NCI-H1417 treated with DMSO at 0.1 percent for 48 hours (cell line): ENCODE results near the gene NCF4.

Source experiments
- DNase-seq: peaks from one replicate; lab custom pipeline; 2025; lab: John Stamatoyannopoulos, UW

NCF4 gene

DNA sequence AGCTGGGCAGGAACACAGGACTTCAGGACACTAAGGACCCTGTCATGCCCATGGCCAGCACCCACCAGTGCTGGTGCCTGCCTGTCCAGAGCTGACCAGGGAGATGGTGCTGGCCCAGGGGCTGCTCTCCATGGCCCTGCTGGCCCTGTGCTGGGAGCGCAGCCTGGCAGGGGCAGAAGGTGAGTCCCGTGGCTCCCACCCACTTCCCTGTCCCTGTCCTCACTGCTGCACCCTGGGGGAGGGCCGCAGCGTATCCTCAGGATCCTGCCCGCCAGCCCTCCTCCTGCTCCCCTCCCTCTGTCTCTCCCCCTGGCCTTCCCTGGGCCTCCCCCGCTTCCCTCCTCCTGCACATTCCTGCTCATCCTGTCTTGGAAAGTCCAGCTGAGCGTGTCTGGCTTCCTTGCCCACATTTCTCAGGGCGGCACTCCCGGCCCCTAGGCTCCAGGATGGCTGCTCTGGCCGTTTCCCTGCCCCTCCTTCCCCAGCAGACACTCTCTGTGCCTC is 61.4 kb downstream of the NCF4 start:
- no peak for DNase-seq

DNA sequence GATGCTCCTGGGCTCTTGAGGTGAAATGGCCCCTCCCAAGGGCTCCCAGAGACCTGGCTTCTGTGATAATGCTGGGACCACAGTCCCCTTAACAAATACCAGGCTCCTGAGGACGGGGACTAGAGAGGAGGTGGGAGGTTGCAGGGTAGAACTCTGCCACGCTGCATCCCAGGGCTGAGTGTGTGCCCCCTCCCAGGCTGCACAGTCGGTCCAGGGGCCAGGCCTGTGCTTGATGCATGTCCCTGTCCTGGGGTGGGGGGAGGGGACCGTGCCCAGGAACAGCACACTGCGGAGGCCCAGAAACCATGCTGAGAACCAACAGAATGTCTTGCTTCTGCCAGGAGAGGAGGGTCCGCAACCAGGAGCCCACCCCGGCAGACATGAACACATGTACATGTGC is 61.9 kb downstream of the NCF4 start:
- DNase-seq, result no peak

DNA sequence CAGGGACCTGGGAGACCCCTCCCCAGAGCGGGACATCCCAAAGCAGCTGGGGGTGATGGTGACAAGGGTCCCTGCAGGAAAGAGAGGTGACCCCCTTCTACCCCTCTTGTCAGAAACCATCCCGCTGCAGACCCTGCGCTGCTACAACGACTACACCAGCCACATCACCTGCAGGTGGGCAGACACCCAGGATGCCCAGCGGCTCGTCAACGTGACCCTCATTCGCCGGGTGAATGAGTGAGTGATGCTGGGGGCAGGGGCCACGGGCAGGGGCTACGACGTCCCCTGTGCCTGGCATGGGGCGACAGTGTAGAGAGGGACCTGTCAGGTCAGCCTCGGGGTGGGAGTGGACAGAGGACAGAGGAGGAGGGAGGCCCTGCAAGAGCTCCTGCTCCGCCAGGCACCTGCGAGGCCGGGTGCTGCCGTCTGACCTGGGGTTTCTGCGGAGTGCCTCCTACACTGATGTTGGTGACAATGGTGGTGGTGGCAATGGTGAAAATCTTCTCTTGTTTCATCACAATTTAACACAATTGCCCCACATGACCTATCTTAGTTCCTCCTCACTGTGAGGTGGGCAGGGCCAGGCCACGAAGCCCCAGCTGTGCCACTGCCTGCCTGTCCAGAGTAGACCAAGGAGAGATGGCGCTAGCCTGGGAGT is 62.5 kb downstream of the NCF4 start:
- DNase-seq, result no peak

DNA sequence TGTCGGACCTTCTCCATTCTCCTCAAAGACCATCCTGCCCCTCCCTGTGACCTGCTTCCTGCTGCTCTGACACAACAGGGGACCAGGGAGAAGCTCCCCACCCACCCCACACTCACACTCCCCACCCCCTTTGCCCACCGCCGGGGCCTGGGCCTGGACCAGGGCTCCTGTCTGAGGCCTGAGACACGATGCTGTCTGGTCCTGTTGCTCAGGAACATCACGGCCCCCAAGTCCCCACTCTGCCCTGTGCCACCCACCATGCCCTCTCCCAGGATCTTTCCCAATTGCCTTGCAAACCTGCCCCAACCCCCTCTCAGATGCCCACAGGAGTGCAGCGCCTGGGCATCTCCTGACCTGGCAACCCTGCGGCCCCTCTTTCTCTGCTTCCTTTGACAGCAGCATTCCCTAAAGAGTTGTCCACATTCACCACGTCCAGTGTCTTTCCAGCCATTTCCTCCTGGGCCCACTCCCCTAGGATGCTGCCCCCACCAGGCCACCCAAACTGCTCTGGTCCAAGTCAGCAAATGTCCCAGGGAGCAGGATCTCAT is 63.4 kb downstream of the NCF4 start:
- no peak for DNase-seq

- DNase-seq, result no peak
Observed at GRCh38 chr22:36925388-36926290, 64.8 kb downstream of the NCF4 start.

DNA sequence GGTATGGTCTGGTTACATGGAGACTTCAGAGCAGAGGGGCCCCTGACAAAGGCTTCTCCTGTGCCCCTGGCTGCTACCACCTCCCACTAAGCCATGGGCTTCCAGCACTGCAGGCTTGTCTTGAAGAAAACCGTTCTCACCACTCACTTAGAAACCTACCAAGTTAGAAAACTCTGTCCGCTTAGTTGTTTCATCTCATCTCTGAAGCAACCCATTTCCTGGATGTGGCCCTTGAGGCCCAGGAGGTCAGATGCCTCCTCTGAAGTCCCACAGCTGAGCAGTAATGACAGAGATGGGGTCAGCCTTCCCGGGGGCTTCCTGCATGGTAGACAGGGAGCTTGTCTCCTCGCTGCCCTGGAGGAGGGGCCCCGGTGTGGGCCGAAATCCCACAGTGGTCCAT is 65.5 kb downstream of the NCF4 start:
- no peak for DNase-seq

- no peak for DNase-seq
Observed at GRCh38 chr22:36926721-36927435, 66.1 kb downstream of the NCF4 start.
